PC-3 (cell line): Measurements from ENCODE around the gene ZNF438. TPM values are rescaled to one million over a fixed set of nuclear protein-coding genes. Genes with fewer than 3 reads are reported as not detected.

Experiments used
- ATAC-seq: fragments of 200-7000 bp; cut with Tn5 transposase; 2 replicates; pipeline ENCODE4 v1.9.1; 2020; ENCODE audit warnings: mild to moderate bottlenecking, moderate library complexity
- BruUV-seq: library from RNA; stranded (reverse); fragments of 400-500 nt; replicated peaks from 2 replicates; lab custom pipeline; 2021; lab: Mats Ljungman, UMichigan
- CTCF ChIA-PET: fragments of 300-600 bp; sonication (Branson Sonifier 250); formaldehyde crosslinking; loops from one replicate; lab custom pipeline; 2022; ENCODE audit warnings: antibody characterized with exemption; lab: Charles Lee
- POLR2A ChIA-PET: fragments of 300-600 bp; sonication (Branson Sonifier 250); formaldehyde crosslinking; loops from one replicate; lab custom pipeline; 2022; ENCODE audit warnings: antibody characterized with exemption; ENCODE audit not compliant: unreplicated experiment; lab: Charles Lee
- DNase-seq: peaks from one replicate; pipeline ENCODE4 v3.0.0-alpha.2; 2015
- H2AFZ ChIP-seq: fragments of 300-600 bp; sonication (generic); 2 replicates; pipeline ENCODE4 v1.6.0; 2016; ENCODE audit warnings: antibody characterized with exemption, low read length
- H3F3A ChIP-seq: fragments of 300-600 bp; sonication (generic); one replicate; pipeline ENCODE4 v1.6.0; 2017; ENCODE audit warnings: antibody characterized with exemption, low read length, control low read depth, mild to moderate bottlenecking; ENCODE audit not compliant: unreplicated experiment
- H3K27ac ChIP-seq: fragments of 300-600 bp; sonication (generic); 2 replicates; pipeline ENCODE4 v1.5.1; 2016; ENCODE audit warnings: mild to moderate bottlenecking, low read length
- H3K27me3 ChIP-seq: fragments of 300-600 bp; sonication (generic); 2 replicates; pipeline ENCODE4 v1.6.1; 2016; ENCODE audit warnings: low read length, mixed read lengths
- H3K36me3 ChIP-seq: fragments of 300-600 bp; sonication (generic); 2 replicates; pipeline ENCODE4 v1.6.1; 2016; ENCODE audit warnings: low read depth, mixed run types, low read length, mixed read lengths
- H3K4me1 ChIP-seq: fragments of 300-600 bp; sonication (generic); 2 replicates; pipeline ENCODE4 v1.5.1; 2016; ENCODE audit warnings: low read length; ENCODE audit not compliant: insufficient read depth
- H3K4me2 ChIP-seq: fragments of 300-600 bp; sonication (generic); 2 replicates; pipeline ENCODE4 v1.6.0; 2016; ENCODE audit warnings: low read length
- H3K4me3 ChIP-seq: fragments of 300-600 bp; sonication (generic); 2 replicates; pipeline ENCODE4 v1.5.1; 2016; ENCODE audit warnings: mild to moderate bottlenecking, low read length, mixed read lengths
- H3K79me2 ChIP-seq: fragments of 300-600 bp; sonication (generic); 2 replicates; pipeline ENCODE4 v1.6.1; 2017; ENCODE audit warnings: low read length, mixed read lengths
- H3K9ac ChIP-seq: fragments of 300-600 bp; sonication (generic); 2 replicates; pipeline ENCODE4 v1.6.0; 2016; ENCODE audit warnings: mild to moderate bottlenecking, low read length
- H3K9me2 ChIP-seq: fragments of 300-600 bp; sonication (generic); replicated peaks from 2 replicates; pipeline ENCODE4 v1.6.1; 2016; ENCODE audit warnings: mixed run types, low read length, mixed read lengths
- H3K9me3 ChIP-seq: fragments of 300-600 bp; sonication (generic); 2 replicates; pipeline ENCODE4 v1.6.1; 2016; ENCODE audit warnings: low read length, mixed read lengths
- H4K20me1 ChIP-seq: fragments of 300-600 bp; sonication (generic); 2 replicates; pipeline ENCODE4 v1.6.1; 2016; ENCODE audit warnings: low read length, mixed read lengths
- CTCF ChIP-seq: fragments of 300-600 bp; sonication (generic); conservative IDR thresholded peaks from 2 replicates; pipeline ENCODE4 v1.5.1; 2017; ENCODE audit warnings: antibody characterized with exemption, low read depth, mild to moderate bottlenecking, low read length
- EZH2 ChIP-seq: fragments of 300-600 bp; sonication (generic); IDR thresholded peaks from one replicate; pipeline ENCODE4 v1.6.1; 2017; ENCODE audit warnings: antibody characterized with exemption, mild to moderate bottlenecking, low read length; ENCODE audit not compliant: unreplicated experiment
- EZH2phosphoT487 ChIP-seq: fragments of 300-600 bp; sonication (generic); IDR thresholded peaks from 2 replicates; pipeline ENCODE4 v1.6.1; 2018; ENCODE audit warnings: mild to moderate bottlenecking, antibody characterized with exemption, low read length, borderline replicate concordance
- intact Hi-C: fragments of 100-400 bp; cut with micrococcal nuclease; formaldehyde crosslinking; loops from 2 replicates; pipeline ENCODE4 v1.9.0; 2023
- total RNA-seq: library from RNA; depleted of rRNA; stranded (reverse); fragments of >200 nt; gene quantifications from 2 replicates; pipeline ENCODE4 v1.2.3, GENCODE V29; 2014

The ZNF438 gene
- total RNA-seq, 1 experiment from 2014 or later = 0.98 TPM

GRCh38 chr10:30821261-30821993 lies 210.2 kb downstream of the ZNF438 start:
- ChIA-PET POLR2A (no interaction called here), CTCF (interaction anchor here (0.6 kb wide), 1 partner anchor 37 kb away, joined by 13 read pairs; no protein-coding TSS in a partner anchor)
- H2AFZ ChIP-seq = no peak overlapping the region
- H3K4me3 ChIP-seq = no peak overlapping the region
- no peaks in the 10 kb centered on the region for H3K9me3 ChIP-seq
- no peaks in the 10 kb centered on the region for H3K27me3 ChIP-seq
- no peaks in the 10 kb centered on the region for H4K20me1 ChIP-seq
- H3K4me1 ChIP-seq = peaks cover 5% of the 10 kb centered on the region; the same call in 1 of the 2 replicates
- no peak overlapping the region for H3K4me2 ChIP-seq
- H3K27ac ChIP-seq = no peak overlapping the region
- H3K36me3 ChIP-seq = no peaks in the 10 kb centered on the region
- TF ChIP-seq CTCF (no peak), EZH2 (no peak), EZH2phosphoT487 (no peak)
- H3K79me2 ChIP-seq = no peaks in the 10 kb centered on the region
- H3F3A ChIP-seq = no peaks in the 10 kb centered on the region
- ATAC-seq = no peak
- no peak for DNase-seq
- intact Hi-C loops = no loop called here
- no peak overlapping the region for H3K9ac ChIP-seq
- no peaks in the 10 kb centered on the region for H3K9me2 ChIP-seq
- BruUV-seq = no TSS peak

- intact Hi-C loops = no loop called here
- DNase-seq (peak; percentile 24), ATAC-seq (no peak; the same call in none of the 2 replicates)
- peaks cover 5% of the 10 kb centered on the region; the same call in 1 of the 2 replicates for H3K4me1 ChIP-seq
- H3K9ac ChIP-seq = no peak overlapping the region
- no peaks in the 10 kb centered on the region for H3K36me3 ChIP-seq
- no peaks in the 10 kb centered on the region for H3K9me3 ChIP-seq
- ChIA-PET POLR2A (no interaction called here), CTCF (no interaction called here)
- no peaks in the 10 kb centered on the region for H4K20me1 ChIP-seq
- no peaks in the 10 kb centered on the region for H3K79me2 ChIP-seq
- TF ChIP-seq EZH2 (no peak), CTCF (no peak), EZH2phosphoT487 (no peak)
- H2AFZ ChIP-seq = no peak overlapping the region
- H3K4me2 ChIP-seq = no peak overlapping the region
- H3F3A ChIP-seq = no peaks in the 10 kb centered on the region
- no peaks in the 10 kb centered on the region for H3K9me2 ChIP-seq
- H3K27ac ChIP-seq = 0 out of 2 replicates have a peak overlapping the region, but pooled peaks have one; percentile 13
- no peaks in the 10 kb centered on the region for H3K27me3 ChIP-seq
- no peak overlapping the region for H3K4me3 ChIP-seq
- BruUV-seq = no TSS peak
Measured at GRCh38 chr10:30820261-30820991, 211.2 kb downstream of the ZNF438 start.
